Parathyroid adenoma (tissue), 2 donors: Measurements from ENCODE around the gene PMAIP1.

Experiments
- H2AFZ ChIP-seq: fragments of 300-600 bp; sonication (generic); one replicate; pipeline ENCODE4 v1.7.0; 2017; ENCODE audit warnings: antibody characterized with exemption, mild to moderate bottlenecking
- H3K27ac ChIP-seq: fragments of 300-600 bp; sonication (generic); one replicate; pipeline ENCODE4 v1.7.0; 2017
- H3K27me3 ChIP-seq: fragments of 300-600 bp; sonication (generic); one replicate; pipeline ENCODE4 v1.7.0; 2017; ENCODE audit warnings: low read length; ENCODE audit not compliant: control insufficient read depth, insufficient read depth
- H3K36me3 ChIP-seq: fragments of 300-600 bp; sonication (generic); one replicate; pipeline ENCODE4 v1.7.0; 2017; ENCODE audit warnings: low read length; ENCODE audit not compliant: control insufficient read depth, insufficient read depth
- H3K4me1 ChIP-seq: fragments of 300-600 bp; sonication (generic); one replicate; pipeline ENCODE4 v1.7.0; 2017; ENCODE audit warnings: control low read depth
- H3K4me2 ChIP-seq: fragments of 300-600 bp; sonication (generic); one replicate; pipeline ENCODE4 v1.7.0; 2017; ENCODE audit warnings: low read length
- H3K4me3 ChIP-seq: fragments of 300-600 bp; sonication (generic); one replicate; pipeline ENCODE4 v1.7.0; 2017; ENCODE audit warnings: low read depth, low read length
- H3K79me2 ChIP-seq: fragments of 300-600 bp; sonication (generic); one replicate; pipeline ENCODE4 v1.7.0; 2017; ENCODE audit warnings: control low read depth
- H3K9ac ChIP-seq: fragments of 300-600 bp; sonication (generic); one replicate; pipeline ENCODE4 v1.7.0; 2017; ENCODE audit warnings: mild to moderate bottlenecking
- H3K9me3 ChIP-seq: fragments of 300-600 bp; sonication (generic); one replicate; pipeline ENCODE4 v1.7.0; 2017; ENCODE audit warnings: low read length; ENCODE audit not compliant: control insufficient read depth
- CTCF ChIP-seq: fragments of 300-600 bp; sonication (generic); IDR thresholded peaks from one replicate; pipeline ENCODE4 v1.7.0; 2017; ENCODE audit warnings: antibody characterized with exemption, mild to moderate bottlenecking
- donor health status: primary hyperparathyroidism.

The PMAIP1 gene

DNA sequence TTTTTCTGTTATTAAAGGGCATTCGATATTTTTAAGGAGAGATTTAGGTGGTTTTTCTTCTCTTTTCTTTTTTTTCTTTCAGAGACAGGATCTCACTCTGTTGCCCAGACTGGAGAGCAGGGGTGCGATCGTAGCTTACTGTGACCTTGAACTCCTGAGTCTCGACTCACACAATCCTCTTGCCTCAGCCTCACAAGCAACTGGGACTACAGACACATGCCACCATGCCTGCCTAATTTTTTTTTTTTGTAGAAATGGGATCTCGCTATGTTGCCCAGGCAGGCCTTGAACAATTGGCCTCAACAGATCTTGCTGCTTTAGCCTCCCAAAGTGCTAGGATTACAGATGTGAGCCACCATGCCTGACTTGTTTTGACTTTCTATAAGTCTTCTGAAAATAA is 26.3 kb downstream of the PMAIP1 start:
- no peak overlapping the region for H3K9ac ChIP-seq
- no peaks in the 10 kb centered on the region for H3K27me3 ChIP-seq
- no peaks in the 10 kb centered on the region for H3K79me2 ChIP-seq
- no peak overlapping the region for H3K4me3 ChIP-seq
- no peaks in the 10 kb centered on the region for H3K4me1 ChIP-seq
- no peak overlapping the region for H3K27ac ChIP-seq
- no peak for TF ChIP-seq CTCF
- no peak overlapping the region for H3K4me2 ChIP-seq
- H3K36me3 ChIP-seq = no peaks in the 10 kb centered on the region
- H3K9me3 ChIP-seq = no peaks in the 10 kb centered on the region
- H2AFZ ChIP-seq = no peak overlapping the region

GRCh38 chr18:59927246-59927825 is 27.5 kb downstream of the PMAIP1 start:
- no peaks in the 10 kb centered on the region for H3K4me1 ChIP-seq

DNA sequence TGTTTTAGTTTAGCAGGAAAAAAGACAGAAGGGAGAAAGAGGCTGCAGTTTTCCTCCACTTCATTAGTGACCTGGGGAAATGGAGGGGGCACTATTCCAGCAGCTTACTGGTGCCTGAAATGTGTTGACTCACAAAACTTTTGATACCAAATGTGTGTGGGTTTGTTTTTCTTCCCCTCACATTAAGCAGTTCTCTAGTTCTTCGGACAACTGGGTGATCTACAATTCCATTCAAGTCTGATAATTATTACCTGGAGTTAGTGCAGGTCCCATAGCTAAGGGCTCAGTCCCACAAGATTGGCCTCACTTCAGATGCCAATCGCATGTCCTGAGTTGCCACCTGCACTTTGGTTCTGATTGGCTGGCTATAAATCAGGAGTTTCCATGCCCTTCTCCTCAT is 28.4 kb downstream of the PMAIP1 start:
- H3K27ac ChIP-seq = no peak overlapping the region
- H3K9me3 ChIP-seq = no peaks in the 10 kb centered on the region
- TF ChIP-seq CTCF = no peak
- no peak overlapping the region for H3K4me2 ChIP-seq
- H3K27me3 ChIP-seq = no peaks in the 10 kb centered on the region
- no peak overlapping the region for H3K4me3 ChIP-seq
- H3K79me2 ChIP-seq = no peaks in the 10 kb centered on the region
- no peak overlapping the region for H3K9ac ChIP-seq
- no peaks in the 10 kb centered on the region for H3K4me1 ChIP-seq
- H2AFZ ChIP-seq = no peak overlapping the region
- H3K36me3 ChIP-seq = no peaks in the 10 kb centered on the region

More at GRCh38 chr18:59927246-59927825, 27.5 kb downstream of the PMAIP1 start:
- no peak for TF ChIP-seq CTCF
- no peaks in the 10 kb centered on the region for H3K9me3 ChIP-seq
- no peaks in the 10 kb centered on the region for H3K36me3 ChIP-seq
- no peak overlapping the region for H3K4me3 ChIP-seq
- H3K9ac ChIP-seq = no peak overlapping the region
- H2AFZ ChIP-seq = no peak overlapping the region
- H3K79me2 ChIP-seq = no peaks in the 10 kb centered on the region
- H3K27me3 ChIP-seq = no peaks in the 10 kb centered on the region
- no peak overlapping the region for H3K27ac ChIP-seq
- H3K4me2 ChIP-seq = no peak overlapping the region

- no peak overlapping the region for H3K4me3 ChIP-seq
- no peaks in the 10 kb centered on the region for H3K9me3 ChIP-seq
- no peak overlapping the region for H3K27ac ChIP-seq
- no peaks in the 10 kb centered on the region for H3K36me3 ChIP-seq
- H3K79me2 ChIP-seq = no peaks in the 10 kb centered on the region
- no peak for TF ChIP-seq CTCF
- H2AFZ ChIP-seq = no peak overlapping the region
- H3K4me1 ChIP-seq = no peaks in the 10 kb centered on the region
- H3K9ac ChIP-seq = no peak overlapping the region
- no peaks in the 10 kb centered on the region for H3K27me3 ChIP-seq
- H3K4me2 ChIP-seq = no peak overlapping the region
Observed at GRCh38 chr18:59929621-59930295, 30.0 kb downstream of the PMAIP1 start.

DNA sequence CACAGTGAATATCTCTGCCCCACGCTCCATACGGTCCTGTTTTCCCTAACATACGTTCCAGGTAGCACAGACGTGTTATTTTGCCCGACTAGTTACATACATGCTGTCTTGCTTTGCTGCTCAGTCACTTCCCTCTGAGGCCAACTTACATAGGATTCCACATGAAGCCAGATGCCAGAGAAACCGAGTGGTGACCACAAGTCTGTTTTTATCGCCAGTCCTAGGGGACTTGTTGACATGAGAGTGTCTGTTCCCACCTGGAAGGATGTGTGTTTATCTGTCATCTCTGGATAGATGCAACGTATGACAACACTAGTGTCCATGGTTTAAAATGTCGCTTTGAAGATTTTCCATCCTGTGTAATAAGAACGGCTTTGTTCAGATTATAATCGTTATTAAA is 32.6 kb downstream of the PMAIP1 start:
- H3K27ac ChIP-seq = no peak overlapping the region
- H2AFZ ChIP-seq = no peak overlapping the region
- H3K4me3 ChIP-seq = no peak overlapping the region
- TF ChIP-seq CTCF = no peak
- no peak overlapping the region for H3K4me2 ChIP-seq
- H3K79me2 ChIP-seq = no peaks in the 10 kb centered on the region
- H3K9ac ChIP-seq = no peak overlapping the region
- H3K4me1 ChIP-seq = no peaks in the 10 kb centered on the region
- H3K9me3 ChIP-seq = no peaks in the 10 kb centered on the region
- no peaks in the 10 kb centered on the region for H3K27me3 ChIP-seq
- no peaks in the 10 kb centered on the region for H3K36me3 ChIP-seq
